CD8-positive, alpha-beta memory T cell (primary cell): ENCODE measurements around the gene SLC16A2. TPM values are rescaled to one million over a fixed set of nuclear protein-coding genes. Genes with fewer than 3 reads are reported as not detected.
"Not testable (repeated sequence)": the region's sequence is repeated elsewhere in the genome, so short reads cannot be mapped to it uniquely, and the experiment has no call there.

Source experiments
- CTCF ChIA-PET: fragments of 350-600 bp; sonication (Branson Sonifier 250); formaldehyde crosslinking; loops from one replicate; lab custom pipeline; 2021; ENCODE audit warnings: antibody characterized with exemption; lab: Charles Lee
- POLR2A ChIA-PET: fragments of 350-600 bp; sonication (Branson Sonifier 250); formaldehyde crosslinking; loops from one replicate; lab custom pipeline; 2021; ENCODE audit warnings: antibody characterized with exemption; lab: Charles Lee
- DNase-seq, 5 donors: peaks; one replicate each; pipeline versions ENCODE4 v3.0.0 to v3.0.0-alpha.2; 2020 to 2022; ENCODE audit warnings: mixed read lengths in 1 of 5
- H3K27ac ChIP-seq: one replicate; pipeline ENCODE4 v1.7.0; 2013; ENCODE audit warnings: low read depth, mild to moderate bottlenecking, low read length, moderate library complexity
- H3K27me3 ChIP-seq: 2 replicates; pipeline ENCODE4 v1.7.0; 2013; ENCODE audit warnings: low read length, mild to moderate bottlenecking; ENCODE audit not compliant: insufficient read depth, poor library complexity, severe bottlenecking
- H3K36me3 ChIP-seq: 2 replicates; pipeline ENCODE4 v1.7.0; 2013; ENCODE audit warnings: mild to moderate bottlenecking, low read length, moderate library complexity; ENCODE audit not compliant: insufficient read depth
- H3K4me1 ChIP-seq: 2 replicates; pipeline ENCODE4 v1.7.0; 2013; ENCODE audit warnings: mild to moderate bottlenecking, low read length, moderate library complexity; ENCODE audit not compliant: insufficient read depth
- H3K4me3 ChIP-seq: 2 replicates; pipeline ENCODE4 v1.7.0; 2013; ENCODE audit warnings: mild to moderate bottlenecking, low read length
- H3K9me3 ChIP-seq: 2 replicates; pipeline ENCODE4 v1.7.0; 2013; ENCODE audit warnings: mild to moderate bottlenecking, low read length
- H3K27ac Mint-ChIP-seq, 8 donors: one replicate each; pipeline ENCODE4 v1.8.0; 2020 to 2021; ENCODE audit warnings: mixed read lengths in 8 of 8, mild to moderate bottlenecking in 6 of 8, inconsistent platforms in 3 of 8, moderate library complexity in 3 of 8
- H3K27me3 Mint-ChIP-seq, 2 donors: one replicate each; pipeline ENCODE4 v1.8.0; 2020 to 2021; ENCODE audit warnings: mixed read lengths in 2 of 2, mild to moderate bottlenecking in 1 of 2, moderate library complexity in 1 of 2
- H3K36me3 Mint-ChIP-seq, 3 donors: one replicate each; pipeline ENCODE4 v1.8.0; 2020 to 2021; ENCODE audit warnings: mixed read lengths in 3 of 3, inconsistent platforms in 1 of 3, mild to moderate bottlenecking in 1 of 3
- H3K4me1 Mint-ChIP-seq, 3 donors: one replicate each; pipeline ENCODE4 v1.8.0; 2020 to 2021; ENCODE audit warnings: mixed read lengths in 3 of 3, inconsistent platforms in 1 of 3, mild to moderate bottlenecking in 1 of 3
- H3K4me3 Mint-ChIP-seq, 7 donors: one replicate each; pipeline ENCODE4 v1.8.0; 2020 to 2021; ENCODE audit warnings: mixed read lengths in 7 of 7, mild to moderate bottlenecking in 6 of 7, moderate library complexity in 4 of 7, inconsistent platforms in 2 of 7
- H3K9me3 Mint-ChIP-seq, 5 donors: one replicate each; pipeline ENCODE4 v1.8.0; 2020 to 2022; ENCODE audit warnings: mixed read lengths in 5 of 5, mild to moderate bottlenecking in 3 of 5, moderate library complexity in 2 of 5, inconsistent platforms in 1 of 5
- polyA plus RNA-seq: library from polyadenylated mRNA; unstranded; fragments of 300-500 nt; fragmentation: Illumina TruSeq; gene quantifications from one replicate; pipeline ENCODE4 v1.2.3, GENCODE V29; 2021
- total RNA-seq, 2 experiments: library from RNA; stranded (reverse); gene quantifications; one replicate each; pipeline ENCODE4 v1.2.3, GENCODE V29; 2021

The SLC16A2 gene
- total and polyA plus RNA-seq, 3 experiments from 2014 or later = 0.24 to 0.78 (median 0.46) TPM

GRCh38 chrX:74461384-74461783 lies 40.1 kb downstream of the SLC16A2 start:
- no peaks in the 10 kb centered on the region for H3K9me3 ChIP-seq
- Mint-ChIP-seq H3K27me3 (peaks cover 0 to 10% of the 10 kb centered on the region in 2 donors), H3K36me3 (no peaks in the 10 kb centered on the region), H3K4me3 (no peak overlapping the region), H3K9me3 (no peaks in the 10 kb centered on the region), H3K4me1 (no peaks in the 10 kb centered on the region), H3K27ac (no peak overlapping the region)
- H3K4me1 ChIP-seq = no peaks in the 10 kb centered on the region
- DNase-seq = no peak
- no peaks in the 10 kb centered on the region for H3K27me3 ChIP-seq
- no peak overlapping the region for H3K27ac ChIP-seq
- H3K36me3 ChIP-seq = no peaks in the 10 kb centered on the region
- no peak overlapping the region for H3K4me3 ChIP-seq
- POLR2A ChIA-PET = no interaction called here
- CTCF ChIA-PET = no interaction called here

DNA sequence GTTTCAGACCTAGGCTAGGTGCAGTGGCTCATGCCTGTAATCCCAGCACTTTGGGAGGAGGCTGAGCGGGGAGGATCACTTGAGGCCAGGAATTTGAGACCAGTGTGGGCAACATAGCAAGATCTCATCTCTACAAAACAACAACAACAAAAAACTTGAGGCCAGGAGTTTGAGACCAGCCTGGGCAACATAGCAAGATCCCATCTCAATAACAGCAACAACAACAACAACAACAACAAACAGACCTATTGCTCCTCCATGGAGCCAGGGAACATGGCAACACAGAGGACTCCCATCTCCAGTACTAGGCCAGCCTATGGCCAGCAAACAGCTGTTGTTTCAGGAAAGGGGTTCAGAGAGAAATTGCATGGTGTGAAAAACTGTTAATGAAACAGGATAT lies 43.4 kb downstream of the SLC16A2 start:
- POLR2A ChIA-PET = no interaction called here
- Mint-ChIP-seq H3K4me3 (no peak overlapping the region), H3K27me3 (peaks cover 0 to 8% of the 10 kb centered on the region in 2 donors)

GRCh38 chrX:74465424-74465823 lies 44.1 kb downstream of the SLC16A2 start:
- Mint-ChIP-seq H3K27ac (no peak overlapping the region), H3K9me3 (no peaks in the 10 kb centered on the region), H3K36me3 (no peaks in the 10 kb centered on the region), H3K4me1 (no peaks in the 10 kb centered on the region), H3K4me3 (peak overlapping the region in 1 of 7 donors; percentile 20), H3K27me3 (peaks cover 0 to 8% of the 10 kb centered on the region in 2 donors)
- POLR2A ChIA-PET = no interaction called here
- H3K27ac ChIP-seq = no peak overlapping the region
- no peaks in the 10 kb centered on the region for H3K9me3 ChIP-seq
- DNase-seq = no peak
- no peaks in the 10 kb centered on the region for H3K27me3 ChIP-seq
- no peak overlapping the region for H3K4me3 ChIP-seq
- no peaks in the 10 kb centered on the region for H3K4me1 ChIP-seq
- no peaks in the 10 kb centered on the region for H3K36me3 ChIP-seq
- CTCF ChIA-PET = no interaction called here

More for the DNA sequence above, 43.4 kb downstream of the SLC16A2 start:
- H3K27me3 ChIP-seq = no peaks in the 10 kb centered on the region
- H3K27ac ChIP-seq = no peak overlapping the region
- DNase-seq = no peak
- Mint-ChIP-seq H3K4me1 (no peaks in the 10 kb centered on the region), H3K27ac (no peak overlapping the region), H3K36me3 (no peaks in the 10 kb centered on the region), H3K9me3 (no peaks in the 10 kb centered on the region)
- H3K4me1 ChIP-seq = no peaks in the 10 kb centered on the region
- H3K9me3 ChIP-seq = no peaks in the 10 kb centered on the region
- H3K4me3 ChIP-seq = no peak overlapping the region
- no peaks in the 10 kb centered on the region for H3K36me3 ChIP-seq
- CTCF ChIA-PET = no interaction called here

GRCh38 chrX:74467656-74468055 lies 46.4 kb downstream of the SLC16A2 start:
- no peak for DNase-seq
- H3K36me3 Mint-ChIP-seq = no peaks in the 10 kb centered on the region
- ChIA-PET POLR2A (no interaction called here), CTCF (no interaction called here)
- Histone ChIP-seq H3K4me1 (no peaks in the 10 kb centered on the region), H3K27me3 (no peaks in the 10 kb centered on the region), H3K36me3 (no peaks in the 10 kb centered on the region), H3K9me3 (no peaks in the 10 kb centered on the region), H3K4me3 (no peak overlapping the region), H3K27ac (no peak overlapping the region)
- no peak overlapping the region for H3K27ac Mint-ChIP-seq
- H3K27me3 Mint-ChIP-seq = peaks cover 0 to 5% of the 10 kb centered on the region in 2 donors
- no peaks in the 10 kb centered on the region for H3K4me1 Mint-ChIP-seq
- H3K4me3 Mint-ChIP-seq = no peak overlapping the region
- no peaks in the 10 kb centered on the region for H3K9me3 Mint-ChIP-seq

DNA sequence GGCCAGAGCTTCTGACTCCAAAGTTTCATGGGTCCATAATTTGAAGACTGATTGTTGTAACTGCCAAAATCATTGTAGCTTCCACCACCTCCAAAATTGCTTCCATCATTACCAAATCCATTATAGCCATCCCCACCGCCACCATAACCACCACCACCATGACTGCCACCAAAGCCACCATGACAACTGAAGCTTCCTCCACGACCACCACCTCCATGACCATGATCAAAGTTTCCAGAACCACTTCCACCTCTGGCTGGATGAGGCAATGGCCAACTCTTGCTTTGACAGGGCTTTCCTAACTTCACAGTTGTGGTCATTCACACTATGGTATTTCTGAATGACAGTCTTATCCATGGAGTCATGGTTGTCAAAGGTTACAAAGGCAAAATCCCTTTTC lies 51.8 kb downstream of the SLC16A2 start:
- CTCF ChIA-PET, H3K36me3 Mint-ChIP-seq, POLR2A ChIA-PET: not testable (repeated sequence)

GRCh38 chrX:74490247-74490646 lies 69.0 kb downstream of the SLC16A2 start:
- no peaks in the 10 kb centered on the region for H3K36me3 ChIP-seq
- no peaks in the 10 kb centered on the region for H3K36me3 Mint-ChIP-seq
- no peaks in the 10 kb centered on the region for H3K27me3 ChIP-seq
- no peaks in the 10 kb centered on the region for H3K9me3 ChIP-seq
- H3K27me3 Mint-ChIP-seq = peaks cover 0 to 8% of the 10 kb centered on the region in 2 donors
- H3K9me3 Mint-ChIP-seq = no peaks in the 10 kb centered on the region
- ChIA-PET CTCF (no interaction called here), POLR2A (no interaction called here)
- no peak overlapping the region for H3K4me3 Mint-ChIP-seq
- no peak overlapping the region for H3K27ac Mint-ChIP-seq
- H3K4me1 ChIP-seq = no peaks in the 10 kb centered on the region
- no peak overlapping the region for H3K4me3 ChIP-seq
- no peak for DNase-seq
- no peak overlapping the region for H3K27ac ChIP-seq
- H3K4me1 Mint-ChIP-seq = no peaks in the 10 kb centered on the region

More for the DNA sequence above, 51.8 kb downstream of the SLC16A2 start:
- H3K4me3 ChIP-seq, H3K27me3 ChIP-seq, H3K27ac Mint-ChIP-seq, H3K4me1 Mint-ChIP-seq, H3K4me1 ChIP-seq, H3K36me3 ChIP-seq, H3K9me3 Mint-ChIP-seq, DNase-seq, H3K27ac ChIP-seq, H3K9me3 ChIP-seq, H3K4me3 Mint-ChIP-seq: not testable (repeated sequence)
- peaks cover 0 to 21% of the 10 kb centered on the region in 2 donors for H3K27me3 Mint-ChIP-seq

- Histone ChIP-seq H3K27ac (no peak overlapping the region), H3K9me3 (no peaks in the 10 kb centered on the region), H3K4me3 (no peak overlapping the region), H3K4me1 (no peaks in the 10 kb centered on the region), H3K36me3 (no peaks in the 10 kb centered on the region), H3K27me3 (no peaks in the 10 kb centered on the region)
- Mint-ChIP-seq H3K27ac (peak overlapping the region in 1 of 8 donors; percentile 6), H3K4me3 (no peak overlapping the region), H3K9me3 (no peaks in the 10 kb centered on the region), H3K27me3 (peaks cover 0 to 11% of the 10 kb centered on the region in 2 donors), H3K4me1 (no peaks in the 10 kb centered on the region), H3K36me3 (no peaks in the 10 kb centered on the region)
- peak in 4 of 5 donors; percentile 1 to 49 (median 7) for DNase-seq
- ChIA-PET CTCF (interaction anchor here (1.4 kb wide), 1 partner anchor 53 kb away, joined by 4 read pairs; no protein-coding TSS in a partner anchor), POLR2A (no interaction called here)
Measured at GRCh38 chrX:74492720-74493201, 71.5 kb downstream of the SLC16A2 start.

- Mint-ChIP-seq H3K4me3 (no peak overlapping the region), H3K4me1 (no peaks in the 10 kb centered on the region), H3K27ac (no peak overlapping the region), H3K9me3 (no peaks in the 10 kb centered on the region), H3K27me3 (peaks cover 0 to 13% of the 10 kb centered on the region in 2 donors), H3K36me3 (no peaks in the 10 kb centered on the region)
- DNase-seq = no peak
- no peaks in the 10 kb centered on the region for H3K27me3 ChIP-seq
- no peaks in the 10 kb centered on the region for H3K9me3 ChIP-seq
- no peaks in the 10 kb centered on the region for H3K4me1 ChIP-seq
- H3K27ac ChIP-seq = no peak overlapping the region
- CTCF ChIA-PET = no interaction called here
- no peak overlapping the region for H3K4me3 ChIP-seq
- H3K36me3 ChIP-seq = no peaks in the 10 kb centered on the region
- POLR2A ChIA-PET = no interaction called here
Measured at GRCh38 chrX:74493806-74494205, 72.5 kb downstream of the SLC16A2 start.
